ENCODE data around the gene ERGIC1. TPM values are rescaled to one million over a fixed set of nuclear protein-coding genes. Genes with fewer than 3 reads are reported as not detected.

The ERGIC1 gene
- total RNA-seq, 4 donors from 2014 or later: 54.4 to 108 (median 88.0) TPM

DNA sequence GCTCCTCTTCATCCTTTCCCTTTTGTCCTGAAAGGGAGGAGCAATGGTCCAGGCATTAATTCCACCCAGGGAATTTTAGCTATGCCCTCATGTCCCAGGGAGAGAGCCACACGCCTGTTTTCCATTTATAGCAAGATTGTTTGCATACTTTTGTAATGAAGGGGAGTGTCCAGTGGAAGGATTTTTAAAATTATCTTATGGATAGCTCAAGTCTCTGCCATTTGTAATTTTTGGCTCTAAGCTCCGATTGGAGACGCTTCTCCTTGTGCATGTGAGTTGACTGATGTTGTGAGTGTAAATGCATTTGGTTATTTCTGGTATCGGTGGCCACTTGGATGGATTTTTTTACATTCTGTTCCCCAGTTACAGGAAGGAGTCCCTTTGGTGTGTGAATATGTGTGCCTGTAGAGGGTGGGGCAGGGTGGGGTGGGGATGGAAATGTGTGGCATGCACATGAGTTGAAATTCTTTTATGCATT is 118.0 kb downstream of the ERGIC1 start:
- DNase-seq: no peak
- H3K9me3 ChIP-seq: no peaks in the 10 kb centered on the region
- no peaks in the 10 kb centered on the region for H3K4me1 ChIP-seq
- intact Hi-C loops (cut with DNase I; ENCODE audit: low total_unique reads) (no loop called here), in situ Hi-C loops (cut with MboI; ENCODE audit: low sequenced_read_pairs in 4 of 4) (no loop called here)
- no peak overlapping the region for H3K27ac ChIP-seq
- no peaks in the 10 kb centered on the region for H3K36me3 ChIP-seq
- no peak for ATAC-seq
- no peaks in the 10 kb centered on the region for H3K27me3 ChIP-seq
- no peak for TF ChIP-seq POLR2A (IDR thresholded peaks at IDR 0.05)
- TF ChIP-seq, protein P1, sequence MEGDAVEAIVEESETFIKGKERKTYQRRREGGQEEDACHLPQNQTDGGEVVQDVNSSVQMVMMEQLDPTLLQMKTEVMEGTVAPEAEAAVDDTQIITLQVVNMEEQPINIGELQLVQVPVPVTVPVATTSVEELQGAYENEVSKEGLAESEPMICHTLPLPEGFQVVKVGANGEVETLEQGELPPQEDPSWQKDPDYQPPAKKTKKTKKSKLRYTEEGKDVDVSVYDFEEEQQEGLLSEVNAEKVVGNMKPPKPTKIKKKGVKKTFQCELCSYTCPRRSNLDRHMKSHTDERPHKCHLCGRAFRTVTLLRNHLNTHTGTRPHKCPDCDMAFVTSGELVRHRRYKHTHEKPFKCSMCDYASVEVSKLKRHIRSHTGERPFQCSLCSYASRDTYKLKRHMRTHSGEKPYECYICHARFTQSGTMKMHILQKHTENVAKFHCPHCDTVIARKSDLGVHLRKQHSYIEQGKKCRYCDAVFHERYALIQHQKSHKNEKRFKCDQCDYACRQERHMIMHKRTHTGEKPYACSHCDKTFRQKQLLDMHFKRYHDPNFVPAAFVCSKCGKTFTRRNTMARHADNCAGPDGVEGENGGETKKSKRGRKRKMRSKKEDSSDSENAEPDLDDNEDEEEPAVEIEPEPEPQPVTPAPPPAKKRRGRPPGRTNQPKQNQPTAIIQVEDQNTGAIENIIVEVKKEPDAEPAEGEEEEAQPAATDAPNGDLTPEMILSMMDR (IDR thresholded peaks at IDR 0.05 in 4 of 5, conservative IDR thresholded peaks at IDR 0.05 in 1 of 5): no peak
- H3K4me3 ChIP-seq: no peak overlapping the region

DNA sequence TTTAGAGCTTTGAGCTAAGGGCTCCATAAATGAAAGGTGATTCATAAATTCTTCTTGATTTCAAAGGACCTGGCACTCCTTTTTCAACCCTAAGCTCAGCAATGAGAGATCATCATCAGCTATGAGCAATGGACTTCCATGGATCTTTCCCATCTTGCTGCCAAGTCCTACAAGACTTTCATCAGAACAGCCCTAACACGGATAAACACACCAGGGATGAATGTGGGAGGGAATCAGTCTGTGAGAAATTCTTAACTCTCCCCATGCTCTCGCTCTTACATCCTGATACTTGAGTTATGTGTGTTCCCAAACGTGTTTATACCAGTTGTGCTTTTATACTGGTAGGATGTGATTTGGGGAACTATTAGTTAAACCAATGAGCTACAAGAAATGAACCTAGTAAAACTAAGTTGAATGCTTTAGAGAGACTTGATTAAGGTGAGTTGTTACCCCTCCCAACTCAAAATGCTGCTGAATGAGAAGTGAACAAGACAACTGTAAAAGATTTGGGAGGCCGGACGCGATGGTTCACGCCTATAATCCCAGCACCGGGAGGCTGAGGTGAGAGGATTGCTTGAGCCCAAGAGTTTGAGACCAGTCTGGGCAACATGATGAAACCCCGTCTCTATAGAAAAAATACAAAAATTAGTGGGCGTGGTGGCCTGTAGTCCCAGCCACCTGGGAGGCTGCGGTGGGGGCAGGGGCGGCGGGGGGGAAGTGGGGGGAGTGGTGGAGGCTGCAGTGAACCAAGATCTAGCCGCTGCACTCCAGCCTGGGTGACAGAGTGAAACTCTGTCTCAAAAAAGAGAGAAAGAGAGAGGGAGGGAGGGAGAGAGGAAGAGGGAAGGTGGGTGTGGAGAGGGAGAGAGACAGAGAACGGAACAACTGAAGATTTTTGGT is 120.0 kb downstream of the ERGIC1 start:
- in situ Hi-C loops (cut with MboI; ENCODE audit: low sequenced_read_pairs in 4 of 4) (no loop called here), intact Hi-C loops (cut with DNase I; ENCODE audit: low total_unique reads) (no loop called here)
- H3K4me3 ChIP-seq: no peak overlapping the region

DNA sequence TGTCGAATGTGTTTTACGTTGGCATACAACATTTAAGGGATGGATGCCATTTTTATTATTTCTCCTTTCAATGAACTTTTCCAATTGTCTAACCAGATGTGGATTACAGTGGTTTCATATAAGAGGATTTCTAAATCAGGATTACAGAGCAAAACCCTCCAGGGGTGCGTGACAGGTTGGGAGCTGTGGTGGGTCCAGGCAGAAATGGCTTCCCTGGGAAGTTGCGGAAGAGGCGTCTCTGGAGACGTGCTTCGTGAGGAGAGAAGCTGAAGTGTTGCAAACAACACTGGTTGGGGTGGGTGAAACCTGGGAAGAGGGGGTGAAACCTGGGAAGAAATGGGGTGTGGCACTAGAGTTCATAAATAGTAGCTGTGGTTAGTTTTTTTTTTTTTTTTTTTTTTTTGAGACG is 120.7 kb downstream of the ERGIC1 start:
- Histone ChIP-seq H3K36me3 (no peaks in the 10 kb centered on the region), H3K4me3 (no peak overlapping the region), H3K4me1 (peaks cover under 1 to 11% of the 10 kb centered on the region in 2 donors), H3K27ac (no peak overlapping the region), H3K9me3 (no peaks in the 10 kb centered on the region), H3K27me3 (no peaks in the 10 kb centered on the region)
- in situ Hi-C loops (cut with MboI; ENCODE audit: low sequenced_read_pairs in 4 of 4) (no loop called here), intact Hi-C loops (cut with DNase I; ENCODE audit: low total_unique reads) (no loop called here)
- ATAC-seq (no peak), DNase-seq (no peak)
- no peak for TF ChIP-seq POLR2A (IDR thresholded peaks at IDR 0.05)
- TF ChIP-seq, protein P1 (IDR thresholded peaks at IDR 0.05 in 4 of 5, conservative IDR thresholded peaks at IDR 0.05 in 1 of 5): no peak

More for the DNA sequence above, 120.0 kb downstream of the ERGIC1 start:
- no peak for TF ChIP-seq POLR2A (IDR thresholded peaks at IDR 0.05)
- TF ChIP-seq, protein P1 (IDR thresholded peaks at IDR 0.05 in 4 of 5, conservative IDR thresholded peaks at IDR 0.05 in 1 of 5): no peak
- Histone ChIP-seq H3K4me1 (peaks cover 0 to 8% of the 10 kb centered on the region in 2 donors), H3K36me3 (no peaks in the 10 kb centered on the region), H3K9me3 (no peaks in the 10 kb centered on the region), H3K27me3 (no peaks in the 10 kb centered on the region), H3K27ac (no peak overlapping the region)
- DNase-seq: no peak
- ATAC-seq: no peak

DNA sequence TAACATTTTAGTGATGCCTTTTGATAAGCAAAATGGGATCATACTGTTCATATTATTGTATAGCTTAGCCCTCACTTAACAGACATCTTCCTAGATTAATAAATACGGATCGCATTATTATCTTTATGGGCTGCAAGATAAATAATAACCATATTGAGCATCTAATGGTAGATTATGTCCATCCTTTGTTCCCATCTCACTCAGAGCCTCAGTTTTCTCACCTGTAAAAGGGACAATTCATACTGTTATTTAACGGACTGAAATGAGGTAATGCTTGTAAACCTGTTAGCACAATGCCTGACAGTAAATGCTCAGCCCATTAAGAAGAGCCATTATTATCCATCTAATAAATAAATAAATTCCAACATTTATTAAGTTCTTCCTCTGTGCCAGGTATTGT is 122.2 kb downstream of the ERGIC1 start:
- H3K4me3 ChIP-seq: no peak overlapping the region
- ATAC-seq (no peak), DNase-seq (no peak)
- no peaks in the 10 kb centered on the region for H3K27me3 ChIP-seq
- H3K4me1 ChIP-seq: peaks cover 10 to 22% of the 10 kb centered on the region in 2 donors
- no peaks in the 10 kb centered on the region for H3K9me3 ChIP-seq
- intact Hi-C loops (cut with DNase I; ENCODE audit: low total_unique reads) (no loop called here), in situ Hi-C loops (cut with MboI; ENCODE audit: low sequenced_read_pairs in 4 of 4) (no loop called here)
- H3K27ac ChIP-seq: no peak overlapping the region
- no peaks in the 10 kb centered on the region for H3K36me3 ChIP-seq
- TF ChIP-seq, protein P1 (IDR thresholded peaks at IDR 0.05 in 4 of 5, conservative IDR thresholded peaks at IDR 0.05 in 1 of 5): no peak
- TF ChIP-seq POLR2A (IDR thresholded peaks at IDR 0.05): no peak
